ENCODE measurements around the gene NAALADL2.

- TF ChIP-seq, protein P1, sequence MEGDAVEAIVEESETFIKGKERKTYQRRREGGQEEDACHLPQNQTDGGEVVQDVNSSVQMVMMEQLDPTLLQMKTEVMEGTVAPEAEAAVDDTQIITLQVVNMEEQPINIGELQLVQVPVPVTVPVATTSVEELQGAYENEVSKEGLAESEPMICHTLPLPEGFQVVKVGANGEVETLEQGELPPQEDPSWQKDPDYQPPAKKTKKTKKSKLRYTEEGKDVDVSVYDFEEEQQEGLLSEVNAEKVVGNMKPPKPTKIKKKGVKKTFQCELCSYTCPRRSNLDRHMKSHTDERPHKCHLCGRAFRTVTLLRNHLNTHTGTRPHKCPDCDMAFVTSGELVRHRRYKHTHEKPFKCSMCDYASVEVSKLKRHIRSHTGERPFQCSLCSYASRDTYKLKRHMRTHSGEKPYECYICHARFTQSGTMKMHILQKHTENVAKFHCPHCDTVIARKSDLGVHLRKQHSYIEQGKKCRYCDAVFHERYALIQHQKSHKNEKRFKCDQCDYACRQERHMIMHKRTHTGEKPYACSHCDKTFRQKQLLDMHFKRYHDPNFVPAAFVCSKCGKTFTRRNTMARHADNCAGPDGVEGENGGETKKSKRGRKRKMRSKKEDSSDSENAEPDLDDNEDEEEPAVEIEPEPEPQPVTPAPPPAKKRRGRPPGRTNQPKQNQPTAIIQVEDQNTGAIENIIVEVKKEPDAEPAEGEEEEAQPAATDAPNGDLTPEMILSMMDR (IDR thresholded peaks at IDR 0.05): no peak
- TF ChIP-seq EZH2 (IDR thresholded peaks at IDR 0.05; ENCODE audit: borderline replicate concordance, insufficient read depth, low read depth, low read length, poor library complexity, severe bottlenecking): no peak
Observed at GRCh38 chr3:175447521-175447920, 588.4 kb downstream of the NAALADL2 start.

Data from B cell (primary cell).